Measurements from ENCODE around the gene WDR55.
"Not testable (repeated sequence)": the region's sequence is repeated elsewhere in the genome, so short reads cannot be mapped to it uniquely, and the experiment has no call there.

Gene WDR55

DNA sequence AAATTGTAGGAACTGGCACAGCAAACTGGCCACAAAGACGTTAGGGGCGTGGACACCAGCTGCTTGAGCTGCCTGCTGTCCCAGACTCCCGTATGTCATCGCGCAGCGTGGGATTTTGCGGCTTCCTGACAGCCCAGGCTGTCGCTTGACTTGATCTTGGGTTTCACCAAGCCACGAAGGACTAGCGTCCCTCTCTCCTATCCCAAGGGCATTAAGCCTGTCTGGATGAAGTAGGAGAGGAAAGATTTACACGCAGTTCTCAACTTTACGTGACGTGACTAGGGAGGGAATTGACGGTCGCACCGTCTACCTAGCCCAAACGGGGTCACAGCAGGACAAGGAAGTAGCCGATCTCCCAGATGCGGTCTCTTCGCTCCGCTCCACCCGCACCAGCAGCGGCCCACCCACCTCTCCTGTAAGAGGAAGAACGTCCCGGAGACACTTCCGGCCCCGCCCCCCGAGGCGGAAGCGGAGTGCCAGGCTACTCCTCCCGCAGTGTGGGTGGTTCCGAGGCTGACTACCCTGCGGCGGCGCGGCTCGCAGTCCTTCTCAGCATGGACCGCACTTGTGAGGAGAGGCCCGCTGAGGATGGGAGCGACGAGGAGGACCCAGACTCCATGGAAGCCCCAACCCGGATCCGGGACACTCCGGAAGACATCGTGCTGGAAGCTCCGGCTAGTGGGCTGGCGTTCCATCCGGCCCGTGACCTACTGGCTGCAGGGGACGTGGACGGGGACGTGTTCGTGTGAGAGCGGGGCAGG, at the start of gene WDR55:
Gene WDR55, plus strand, starts transcription at position 546 of the 761 bp plus-strand sequence. Its CDS starts 9 bp downstream, at position 555.
- DNase-seq: peak; percentile 94

DNA sequence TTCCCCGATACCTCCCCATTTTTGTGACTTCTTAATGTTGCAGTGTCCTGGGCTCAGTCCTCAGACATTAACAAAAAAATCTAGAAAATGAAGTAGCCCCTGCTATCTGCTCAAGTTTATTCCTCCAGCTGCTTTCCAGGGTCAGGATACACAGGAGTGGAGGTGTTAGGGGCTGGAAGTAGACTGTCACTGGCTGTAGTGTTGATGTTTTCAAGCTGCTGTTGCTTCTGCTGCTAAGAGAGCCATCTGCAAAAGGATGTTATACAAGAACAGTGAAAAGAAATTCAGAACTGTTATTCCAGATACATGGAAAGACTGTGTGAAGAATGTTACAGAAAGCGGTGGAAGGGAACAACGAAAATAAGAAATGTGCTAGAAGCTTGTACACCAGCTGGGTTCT, 42.4 kb upstream of the WDR55 start:
- DNase-seq: no peak

- DNase-seq: not testable (repeated sequence)
Observed at GRCh38 chr5:140623061-140623460, 41.6 kb upstream of the WDR55 start.

- DNase-seq: not testable (repeated sequence)
Observed at GRCh38 chr5:140624886-140625285, 39.8 kb upstream of the WDR55 start.

DNA sequence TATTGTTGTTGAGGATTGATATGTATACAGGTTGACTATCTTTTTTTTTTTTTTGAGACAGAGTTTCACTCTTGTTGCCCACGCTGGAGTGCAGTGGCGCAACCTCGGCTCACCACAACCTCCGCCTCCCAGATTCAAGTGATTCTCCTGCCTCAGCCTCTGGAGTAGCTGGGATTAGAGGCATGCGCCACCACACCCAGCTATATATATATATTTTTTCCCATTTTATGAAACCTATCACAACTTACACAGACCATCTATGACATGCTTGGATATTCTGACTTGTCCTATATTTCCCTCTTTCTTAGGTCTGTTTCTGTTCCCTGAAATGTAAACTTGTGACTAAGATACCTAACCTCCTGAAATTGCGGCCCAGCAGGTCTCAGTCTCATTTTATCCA, 36.7 kb upstream of the WDR55 start:
- no peak for DNase-seq

- no peak for DNase-seq
Observed at GRCh38 chr5:140628711-140629110, 36.0 kb upstream of the WDR55 start.

DNA sequence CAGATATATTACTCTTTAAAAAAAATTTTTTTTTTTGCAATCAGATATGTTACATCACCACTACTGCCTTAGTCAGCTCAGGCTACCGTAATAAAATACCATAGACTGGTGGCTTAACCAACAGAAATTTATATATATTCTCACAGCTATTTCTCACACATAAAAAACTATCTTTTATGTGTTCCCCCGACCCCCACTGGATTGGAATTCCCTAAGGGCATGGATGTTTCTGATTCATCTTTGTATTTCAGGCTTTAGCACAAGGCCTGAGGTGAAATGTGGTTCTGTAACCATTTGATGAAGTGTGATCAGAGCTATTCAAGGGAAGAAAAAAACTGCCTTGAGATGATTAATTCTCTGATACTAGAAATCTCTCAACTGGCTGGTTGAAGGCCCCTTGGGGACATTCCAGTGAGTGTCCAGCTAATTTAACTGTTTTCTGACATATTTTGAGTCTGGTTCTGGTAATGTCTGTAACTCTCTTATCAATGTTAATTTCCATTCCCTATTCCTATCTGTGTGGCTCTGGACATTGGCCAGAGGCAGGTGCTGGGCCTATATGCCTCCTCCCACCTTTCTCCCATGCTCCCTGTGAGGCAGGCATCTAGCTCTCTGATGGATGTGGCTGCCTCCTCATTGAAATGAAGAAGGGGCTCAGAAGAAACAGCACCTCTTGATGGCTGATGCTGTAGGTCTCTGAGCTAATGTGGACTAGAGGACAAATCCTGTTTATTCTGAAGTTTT, 34.2 kb upstream of the WDR55 start:
- no peak for DNase-seq

DNA sequence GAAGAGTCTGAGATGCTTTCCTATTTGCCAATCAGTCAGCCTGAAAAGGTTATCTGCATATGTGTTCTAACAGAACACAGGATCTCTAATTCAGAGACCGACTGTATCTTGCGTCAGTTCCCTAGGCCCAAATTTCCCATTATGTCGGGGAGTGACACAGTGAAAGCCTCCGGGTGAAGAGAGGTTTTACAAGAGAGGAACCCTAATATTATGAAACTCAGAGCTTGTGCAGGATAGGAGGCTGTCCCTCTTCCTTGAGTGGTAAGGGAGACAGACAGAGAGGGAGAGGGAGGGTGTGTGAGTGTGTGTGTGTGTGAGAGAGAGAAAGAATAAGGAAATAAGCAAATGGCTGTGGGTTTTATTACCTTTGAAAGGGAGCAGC, 33.7 kb upstream of the WDR55 start:
- DNase-seq: no peak

DNA sequence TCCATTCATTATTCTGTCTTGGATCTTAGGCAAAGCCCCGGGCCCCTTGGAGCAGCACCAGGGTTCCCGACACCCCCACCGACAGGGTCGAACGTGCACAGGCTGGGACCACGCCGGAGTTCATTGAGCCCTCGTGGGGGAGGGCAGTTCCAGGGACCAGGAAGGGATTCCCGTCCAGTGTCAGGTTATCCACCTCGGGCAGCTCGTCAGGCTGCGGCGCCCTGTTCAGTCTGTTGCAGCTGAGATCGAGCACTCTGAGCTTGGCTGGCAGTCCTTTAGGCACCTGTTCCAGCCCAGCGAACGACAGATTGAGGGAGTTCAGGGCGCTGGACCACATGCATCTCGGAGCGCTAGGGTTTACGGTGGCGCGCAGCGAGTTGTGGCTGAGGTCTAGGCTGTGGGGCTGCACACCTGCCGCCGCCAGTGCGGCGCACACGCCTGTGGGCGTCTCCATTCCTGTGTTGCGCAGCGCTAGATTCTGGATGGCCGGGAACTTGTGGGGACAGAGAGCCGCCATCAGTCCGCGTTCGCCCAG, 32.8 kb upstream of the WDR55 start:
- peak; percentile 35 for DNase-seq

GRCh38 chr5:140632366-140633020, 32.2 kb upstream of the WDR55 start:
- peak; percentile 54 for DNase-seq

DNA sequence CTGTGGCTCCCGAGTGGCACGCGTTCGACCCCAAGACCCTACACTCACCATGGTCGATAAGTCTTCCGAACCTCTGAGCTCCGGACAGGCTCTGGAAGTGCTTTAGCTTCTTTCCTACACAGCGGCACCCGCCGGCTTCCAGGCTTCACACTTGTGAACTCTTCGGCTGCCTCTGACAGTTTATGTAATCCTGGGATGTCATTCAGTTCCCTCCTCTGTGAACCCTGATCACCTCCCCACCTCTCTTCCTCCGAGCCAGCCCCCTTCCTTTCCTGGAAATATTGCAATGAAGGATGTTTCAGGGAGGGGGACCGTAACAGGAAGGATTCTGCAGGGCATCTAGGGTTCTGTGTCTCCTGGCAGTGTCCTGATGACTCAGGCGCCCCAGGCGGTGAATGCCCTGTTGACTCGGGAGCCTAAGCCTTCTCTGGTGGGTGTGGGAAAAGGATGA, 31.7 kb upstream of the WDR55 start, which contains the start of gene CD14:
Gene CD14, minus strand, starts transcription at position 155 of the 451 bp plus-strand sequence. Its CDS starts 104 bp downstream, at position 51.
- DNase-seq: no peak

DNA sequence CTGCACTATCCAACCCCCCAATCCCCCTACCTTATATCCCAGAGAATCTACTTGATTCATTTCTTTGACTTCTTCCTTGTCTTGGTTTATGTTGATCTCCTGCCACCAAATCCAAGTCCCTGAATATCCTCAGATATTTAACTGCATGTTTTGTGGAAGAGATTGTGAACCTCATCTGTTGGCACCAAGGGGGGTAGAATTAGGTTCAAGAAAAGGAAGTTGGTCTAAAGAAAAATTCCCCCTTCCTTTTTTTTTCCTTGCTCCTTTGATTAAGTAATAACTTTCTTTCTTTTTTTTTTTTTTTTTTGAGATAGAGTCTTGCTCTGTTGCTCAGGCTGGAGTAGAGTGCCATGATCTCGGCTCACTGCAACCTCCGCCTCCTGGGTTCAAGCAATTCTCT, 31.2 kb upstream of the WDR55 start:
- DNase-seq: no peak

DNA sequence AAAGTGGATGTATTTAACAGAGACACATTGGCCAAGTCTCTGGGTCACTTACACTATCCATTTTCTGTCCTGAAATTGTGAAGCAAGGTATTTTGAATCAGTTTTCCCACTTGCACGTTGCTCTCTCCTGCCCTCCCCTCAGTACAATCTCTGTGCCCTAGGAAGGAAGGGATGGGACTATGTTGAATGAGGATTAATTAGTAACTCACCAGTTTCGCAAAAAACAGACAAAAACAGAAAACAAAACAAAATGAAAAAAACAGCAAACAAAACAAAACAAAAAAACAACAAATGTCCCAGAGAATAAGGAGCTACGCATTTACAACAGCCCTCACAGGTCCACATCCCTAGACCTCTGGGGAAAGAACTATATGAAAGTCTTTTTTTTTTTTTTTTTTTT, 30.6 kb upstream of the WDR55 start:
- DNase-seq: no peak

- DNase-seq: no peak
Observed at GRCh38 chr5:140635291-140636257, 29.1 kb upstream of the WDR55 start.

DNA sequence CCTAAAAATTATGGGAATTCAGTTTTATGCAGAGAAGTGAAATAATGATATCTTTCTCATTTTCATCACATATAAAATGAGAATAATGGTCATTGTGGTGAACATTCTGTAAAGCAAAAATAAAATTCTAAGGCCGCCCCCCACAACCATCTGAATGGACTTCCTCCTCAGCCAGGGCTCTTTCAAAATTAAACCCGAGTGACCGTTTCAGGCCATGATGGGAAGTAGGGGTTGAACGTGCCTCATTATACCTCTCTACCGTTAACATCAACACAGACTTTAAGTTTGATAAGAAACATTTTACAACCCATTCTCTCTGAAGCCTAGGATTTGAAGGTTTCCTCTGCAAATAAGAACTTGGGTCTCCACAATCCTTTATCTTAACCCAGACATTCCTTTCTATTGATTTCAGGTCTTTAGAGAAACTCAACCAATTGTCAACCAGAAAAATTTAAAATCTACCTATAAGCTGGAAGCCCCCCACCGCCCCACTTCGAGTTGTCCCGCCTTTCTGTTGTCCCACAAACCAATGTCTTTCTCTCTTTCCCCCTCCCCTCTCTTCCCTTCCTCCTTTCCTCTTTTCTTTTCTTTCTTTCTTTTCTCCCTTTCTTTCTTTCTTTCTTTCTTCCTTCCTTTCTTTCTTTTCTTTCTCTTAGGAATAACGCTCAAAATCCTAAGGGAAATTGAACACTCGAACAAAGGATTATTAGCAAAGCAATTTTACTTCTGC, 27.2 kb upstream of the WDR55 start:
- DNase-seq: no peak

GRCh38 chr5:140638898-140639147, 25.9 kb upstream of the WDR55 start:
- DNase-seq: not testable (repeated sequence)

DNA sequence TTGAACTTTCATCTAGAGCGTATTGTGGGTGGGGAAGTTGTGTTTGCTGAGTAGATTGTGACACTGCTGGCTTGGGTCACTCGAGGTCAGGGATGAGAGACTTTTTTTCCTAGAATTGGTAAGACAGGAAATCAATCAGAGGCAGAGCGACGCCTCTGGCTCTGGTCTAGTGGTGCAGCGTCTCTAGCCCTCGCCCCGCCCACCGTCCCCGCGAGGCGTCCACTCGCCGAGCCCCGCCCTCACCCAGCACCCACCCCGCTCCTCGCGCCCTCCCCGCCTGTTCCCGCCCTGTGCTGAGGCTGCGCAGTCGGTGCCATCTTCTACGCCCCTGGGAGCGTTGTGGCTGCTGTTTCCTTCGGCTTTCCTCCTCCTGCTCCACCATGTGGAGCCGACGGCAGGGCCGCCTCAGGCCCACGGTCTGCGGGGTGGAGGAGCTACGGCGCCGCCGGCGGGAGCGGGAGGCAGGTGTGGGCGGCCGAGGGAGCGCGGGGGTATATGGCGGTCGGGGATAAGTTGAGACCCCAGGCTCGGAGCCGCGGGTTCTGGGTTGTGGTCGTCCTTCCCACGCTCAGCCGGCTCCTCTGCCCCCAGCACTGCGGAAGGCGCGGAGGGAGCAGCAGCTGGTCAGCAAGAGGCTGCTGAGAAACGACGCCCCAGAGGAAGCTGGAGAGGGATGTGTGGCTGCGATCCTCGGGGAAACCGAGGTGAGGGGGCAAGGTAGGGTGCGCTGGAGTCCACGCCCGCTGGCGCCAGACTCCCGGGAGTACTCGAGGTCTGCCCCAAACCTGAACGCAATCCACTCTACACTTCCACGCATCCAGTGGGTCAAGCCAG, 25.3 kb upstream of the WDR55 start, which contains the start of gene TMCO6:
Gene TMCO6, plus strand, starts transcription at position 304 of the 834 bp plus-strand sequence. Its CDS starts 77 bp downstream, at position 381.
- DNase-seq: peak; percentile 97

DNA sequence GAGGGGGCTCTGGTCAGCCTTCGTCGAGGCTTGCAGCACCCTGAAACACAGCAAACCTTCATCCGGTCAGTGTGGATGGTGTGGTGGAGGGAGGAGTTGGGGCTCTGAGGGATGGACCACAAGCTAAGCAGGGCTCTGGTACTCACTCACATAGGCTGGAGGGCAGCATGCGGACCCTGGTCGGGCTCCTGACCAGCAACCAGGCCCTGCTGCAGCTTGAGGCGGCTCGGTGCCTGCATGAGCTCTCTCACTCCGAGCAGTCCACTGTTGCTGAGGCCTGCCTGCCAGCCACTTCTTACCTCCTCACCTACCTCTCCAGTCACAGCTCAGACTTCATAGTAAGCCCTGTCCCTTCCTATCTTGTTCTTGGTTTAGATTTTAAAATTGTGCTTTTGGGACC, 23.0 kb upstream of the WDR55 start:
- no peak for DNase-seq

DNA sequence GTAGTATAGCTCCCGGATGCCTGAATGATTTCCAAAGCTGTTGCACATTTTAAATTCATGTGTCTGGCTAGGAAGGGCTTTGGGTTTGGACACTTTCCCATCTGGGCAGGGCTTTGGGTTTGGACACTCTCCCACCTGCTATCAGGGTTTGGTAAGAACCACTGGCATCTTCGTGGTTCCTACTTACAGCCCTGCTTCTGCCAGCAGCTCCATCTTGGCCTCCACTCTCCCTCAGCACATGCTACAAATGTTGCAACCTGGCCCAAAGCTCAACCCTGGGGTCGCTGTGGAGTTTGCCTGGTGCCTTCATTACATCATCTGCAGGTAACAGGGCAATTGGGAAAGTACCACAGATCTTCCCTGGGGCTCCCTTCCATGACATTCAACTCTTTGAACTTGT, 22.0 kb upstream of the WDR55 start:
- DNase-seq: no peak

DNA sequence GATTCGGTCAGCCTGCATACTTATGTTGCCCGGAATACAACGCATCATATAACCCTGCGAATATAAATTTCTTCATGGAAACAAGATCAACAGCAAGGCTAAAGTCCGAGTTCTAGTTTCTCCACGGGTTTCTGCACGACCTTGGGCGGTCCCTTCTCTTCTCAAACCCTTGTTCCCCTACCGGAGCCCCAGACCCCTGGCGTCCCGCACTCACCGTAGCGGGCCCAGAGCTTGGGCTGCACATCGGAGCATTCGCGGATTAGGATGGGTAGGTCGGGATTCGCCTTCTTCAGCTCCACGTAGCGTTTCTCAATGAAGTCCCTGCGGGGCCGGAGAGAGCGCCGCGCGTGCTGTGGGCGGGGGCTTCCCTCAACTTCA, 17.7 kb upstream of the WDR55 start:
- no peak for DNase-seq

DNA sequence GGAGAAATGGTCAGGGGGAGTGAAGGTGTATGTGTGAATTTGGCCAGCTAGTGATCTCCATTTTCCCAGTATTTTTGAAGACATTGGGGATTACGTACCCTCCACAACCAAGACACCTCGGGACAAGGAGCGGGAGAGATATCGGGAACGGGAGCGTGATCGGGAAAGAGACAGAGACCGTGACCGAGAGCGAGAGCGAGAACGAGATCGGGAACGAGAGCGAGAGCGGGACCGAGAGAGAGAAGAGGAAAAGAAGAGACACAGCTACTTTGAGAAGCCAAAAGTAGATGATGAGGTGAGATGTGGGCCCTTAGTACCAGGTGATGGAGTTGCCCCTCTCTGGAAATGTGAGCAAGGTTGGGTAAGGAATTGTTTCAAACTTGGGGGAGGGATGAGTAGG, 5.8 kb upstream of the WDR55 start:
- DNase-seq: no peak
